HCT116 (cell line): ENCODE data around the gene CCN5. TPM values are rescaled to one million over a fixed set of nuclear protein-coding genes. Genes with fewer than 3 reads are reported as not detected.

Experiments
- ATAC-seq: fragments of 200-7000 bp; cut with Tn5 transposase; 2 replicates; pipeline ENCODE4 v1.9.1; 2020; ENCODE audit warnings: mild to moderate bottlenecking, moderate library complexity
- BruUV-seq: library from RNA; stranded (reverse); fragments of 400-500 nt; replicated peaks from 2 replicates; lab custom pipeline; 2021; lab: Mats Ljungman, UMichigan
- CTCF ChIA-PET: fragments of 300-600 bp; sonication (Branson Sonifier 250); formaldehyde crosslinking; loops from one replicate; lab custom pipeline; 2021; ENCODE audit warnings: antibody characterized with exemption; lab: Charles Lee
- POLR2A ChIA-PET: fragments of 300-600, 350-600 bp; sonication (Branson Sonifier 250); formaldehyde crosslinking; loops from one replicate; lab custom pipeline; 2021; ENCODE audit warnings: antibody characterized with exemption; lab: Charles Lee
- RAD21 ChIA-PET, 2 experiments: fragments of 300-600 bp; sonication (Branson Sonifier 250); formaldehyde crosslinking; loops; one replicate each; lab custom pipeline; 2023; ENCODE audit warnings: low total read pairs in 2 of 2; ENCODE audit not compliant: uncharacterized antibody in 2 of 2, unreplicated experiment in 2 of 2, low non-redundant PET in 1 of 2; lab: Charles Lee
- DNase-seq: peaks from one replicate; pipeline ENCODE4 v3.0.0-alpha.2; 2010; ENCODE audit warnings: low read depth, low spot score
- H2AFZ ChIP-seq: fragments of 200-600 bp; shearing (Covaris generic), sonication (generic); 2 replicates; pipeline ENCODE4 v1.6.1; 2017; ENCODE audit warnings: low read depth, mixed run types, mixed read lengths, antibody characterized with exemption, low read length; ENCODE audit not compliant: poor library complexity, severe bottlenecking
- H3K27ac ChIP-seq: 2 replicates; pipeline ENCODE4 v1.5.1; 2012; ENCODE audit warnings: low read depth, low read length
- H3K27me3 ChIP-seq: fragments of 200-600 bp; sonication (generic); 2 replicates; pipeline ENCODE4 v1.6.1; 2016; ENCODE audit warnings: mixed run types, low read length, mixed read lengths; ENCODE audit not compliant: insufficient read depth
- H3K36me3 ChIP-seq, 2 experiments: fragments of 200-500 bp in 1 of 2; fragments of 200-600 bp in 1 of 2; sonication (Bioruptor generic) in 1 of 2; sonication (generic) in 1 of 2; 2 replicates each; pipeline versions ENCODE4 v1.5.1 to v1.6.1; 2014 to 2016; ENCODE audit warnings: low read length in 2 of 2, inconsistent platforms in 1 of 2, mixed read lengths in 1 of 2, mixed run types in 1 of 2; ENCODE audit not compliant: insufficient read depth in 2 of 2, control insufficient read depth in 1 of 2
- H3K4me1 ChIP-seq, 2 experiments: fragments of 200-600 bp in 1 of 2; sonication (generic) in 1 of 2; 2 replicates each; pipeline versions ENCODE4 v1.5.1 to v1.6.1; 2012 to 2017; ENCODE audit warnings: low read length in 2 of 2, inconsistent platforms in 1 of 2, mild to moderate bottlenecking in 1 of 2, mixed read lengths in 1 of 2, mixed run types in 1 of 2, moderate library complexity in 1 of 2; ENCODE audit not compliant: insufficient read depth in 2 of 2, control insufficient read depth in 1 of 2
- H3K4me2 ChIP-seq: fragments of 200-600 bp; sonication (generic); 2 replicates; pipeline ENCODE4 v1.6.1; 2017; ENCODE audit warnings: mixed run types, low read length, mixed read lengths
- H3K4me3 ChIP-seq, 2 experiments: fragments of 200-600 bp in 1 of 2; sonication (generic) in 1 of 2; replicated peaks in 1 of 2; 2 replicates each; pipeline ENCODE4 v1.5.1; 2011 to 2016; ENCODE audit warnings: low read length in 2 of 2, control low read depth in 1 of 2, low read depth in 1 of 2, mild to moderate bottlenecking in 1 of 2, mixed read lengths in 1 of 2, mixed run types in 1 of 2
- H3K79me2 ChIP-seq: fragments of 200-600 bp; sonication (generic); 2 replicates; pipeline ENCODE4 v1.6.1; 2017; ENCODE audit warnings: mild to moderate bottlenecking, mixed run types, low read length, moderate library complexity, mixed read lengths; ENCODE audit not compliant: insufficient read depth
- H3K9ac ChIP-seq: fragments of 200-600 bp; sonication (generic); 2 replicates; pipeline ENCODE4 v1.6.1; 2016; ENCODE audit warnings: low read length, mixed read lengths
- H3K9me2 ChIP-seq: fragments of 200-600 bp; sonication (generic), shearing (Covaris generic); 2 replicates; pipeline ENCODE4 v1.6.1; 2017; ENCODE audit warnings: mixed run types, mild to moderate bottlenecking, moderate library complexity; ENCODE audit not compliant: insufficient read depth
- H3K9me3 ChIP-seq, 2 experiments: fragments of 200-500 bp in 1 of 2; fragments of 200-600 bp in 1 of 2; sonication (Bioruptor generic) in 1 of 2; sonication (generic) in 1 of 2; 2 replicates each; pipeline ENCODE4 v1.6.1; 2014 to 2017; ENCODE audit warnings: low read length in 2 of 2, mixed read lengths in 2 of 2, inconsistent platforms in 1 of 2, low read depth in 1 of 2, mild to moderate bottlenecking in 1 of 2, mixed run types in 1 of 2, moderate library complexity in 1 of 2; ENCODE audit not compliant: control insufficient read depth in 1 of 2, insufficient read depth in 1 of 2
- H4K20me1 ChIP-seq: fragments of 200-600 bp; sonication (generic), shearing (Covaris generic); 2 replicates; pipeline ENCODE4 v1.6.1; 2017; ENCODE audit warnings: mixed run types, mild to moderate bottlenecking, moderate library complexity; ENCODE audit not compliant: insufficient read depth
- CTCF ChIP-seq, 3 experiments: fragments of 200-600 bp in 1 of 3; sonication (generic) in 1 of 3; IDR thresholded peaks in 2 of 3; conservative IDR thresholded peaks in 1 of 3; 2 replicates each; pipeline ENCODE4 v1.5.1; 2012 to 2017; ENCODE audit warnings: low read depth in 2 of 3, low read length in 2 of 3, antibody characterized with exemption in 1 of 3, borderline replicate concordance in 1 of 3, control low read depth in 1 of 3, mild to moderate bottlenecking in 1 of 3, mixed read lengths in 1 of 3, mixed run types in 1 of 3, moderate library complexity in 1 of 3; ENCODE audit not compliant: insufficient read depth in 1 of 3
- POLR2A ChIP-seq: IDR thresholded peaks from 2 replicates; pipeline ENCODE4 v1.7.0; 2011; ENCODE audit warnings: borderline replicate concordance; ENCODE audit not compliant: insufficient read depth, insufficient read length; ENCODE audit errors: extremely low read depth
- RAD21 ChIP-seq: IDR thresholded peaks from 2 replicates; pipeline ENCODE4 v1.6.1; 2012; ENCODE audit warnings: low read depth, mild to moderate bottlenecking
- intact Hi-C: fragments of 100-400 bp; cut with micrococcal nuclease; formaldehyde crosslinking; loops from 2 replicates; pipeline ENCODE4 v1.10.0; 2022
- total RNA-seq: library from RNA; stranded (reverse); gene quantifications from one replicate; pipeline ENCODE4 v1.2.1, GENCODE V29; 2021; ENCODE audit not compliant: unreplicated experiment
- TF ChIP-seq, protein P1 (sequence below): IDR thresholded peaks from 2 replicates; pipeline ENCODE4 v1.6.1; 2012; ENCODE audit warnings: low read depth

Gene CCN5
- total RNA-seq, 1 experiment from 2014 or later = 0.20 TPM

GRCh38 chr20:44773070-44773829, 58.1 kb downstream of the CCN5 start (continued):
- no peak for TF ChIP-seq CTCF (IDR thresholded peaks at IDR 0.05 in 2 of 3, conservative IDR thresholded peaks at IDR 0.05 in 1 of 3; ENCODE audit: borderline replicate concordance in 1 of 3, insufficient read depth in 1 of 3, low read depth in 2 of 3, low read length in 2 of 3)
- no peak for TF ChIP-seq POLR2A
- TF ChIP-seq, protein P1, sequence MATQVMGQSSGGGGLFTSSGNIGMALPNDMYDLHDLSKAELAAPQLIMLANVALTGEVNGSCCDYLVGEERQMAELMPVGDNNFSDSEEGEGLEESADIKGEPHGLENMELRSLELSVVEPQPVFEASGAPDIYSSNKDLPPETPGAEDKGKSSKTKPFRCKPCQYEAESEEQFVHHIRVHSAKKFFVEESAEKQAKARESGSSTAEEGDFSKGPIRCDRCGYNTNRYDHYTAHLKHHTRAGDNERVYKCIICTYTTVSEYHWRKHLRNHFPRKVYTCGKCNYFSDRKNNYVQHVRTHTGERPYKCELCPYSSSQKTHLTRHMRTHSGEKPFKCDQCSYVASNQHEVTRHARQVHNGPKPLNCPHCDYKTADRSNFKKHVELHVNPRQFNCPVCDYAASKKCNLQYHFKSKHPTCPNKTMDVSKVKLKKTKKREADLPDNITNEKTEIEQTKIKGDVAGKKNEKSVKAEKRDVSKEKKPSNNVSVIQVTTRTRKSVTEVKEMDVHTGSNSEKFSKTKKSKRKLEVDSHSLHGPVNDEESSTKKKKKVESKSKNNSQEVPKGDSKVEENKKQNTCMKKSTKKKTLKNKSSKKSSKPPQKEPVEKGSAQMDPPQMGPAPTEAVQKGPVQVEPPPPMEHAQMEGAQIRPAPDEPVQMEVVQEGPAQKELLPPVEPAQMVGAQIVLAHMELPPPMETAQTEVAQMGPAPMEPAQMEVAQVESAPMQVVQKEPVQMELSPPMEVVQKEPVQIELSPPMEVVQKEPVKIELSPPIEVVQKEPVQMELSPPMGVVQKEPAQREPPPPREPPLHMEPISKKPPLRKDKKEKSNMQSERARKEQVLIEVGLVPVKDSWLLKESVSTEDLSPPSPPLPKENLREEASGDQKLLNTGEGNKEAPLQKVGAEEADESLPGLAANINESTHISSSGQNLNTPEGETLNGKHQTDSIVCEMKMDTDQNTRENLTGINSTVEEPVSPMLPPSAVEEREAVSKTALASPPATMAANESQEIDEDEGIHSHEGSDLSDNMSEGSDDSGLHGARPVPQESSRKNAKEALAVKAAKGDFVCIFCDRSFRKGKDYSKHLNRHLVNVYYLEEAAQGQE = no peak

GRCh38 chr20:44776980-44777379, 61.8 kb downstream of the CCN5 start:
- ChIA-PET CTCF (no interaction called here), POLR2A (no interaction called here), RAD21 (no interaction called here)
- H2AFZ ChIP-seq = no peak overlapping the region
- BruUV-seq = no TSS peak
- TF ChIP-seq, protein P1 = peak; percentile 92
- no peak for TF ChIP-seq RAD21
- H3K27me3 ChIP-seq = peaks cover 49% of the 10 kb centered on the region
- H3K4me2 ChIP-seq = no peak overlapping the region
- DNase-seq (no peak), ATAC-seq (no peak)
- H3K27ac ChIP-seq = no peak overlapping the region
- H3K4me3 ChIP-seq = no peak overlapping the region
- H4K20me1 ChIP-seq = no peaks in the 10 kb centered on the region
- H3K9me2 ChIP-seq = no peaks in the 10 kb centered on the region
- intact Hi-C loops = no loop called here
- no peaks in the 10 kb centered on the region for H3K4me1 ChIP-seq
- no peak overlapping the region for H3K9ac ChIP-seq
- H3K9me3 ChIP-seq = no peaks in the 10 kb centered on the region
- no peaks in the 10 kb centered on the region for H3K36me3 ChIP-seq
- H3K79me2 ChIP-seq = no peaks in the 10 kb centered on the region
